Mammary epithelial cell (primary cell): ENCODE measurements around the gene C7orf33.

Source experiments
- EZH2 ChIP-seq: IDR thresholded peaks from 2 replicates; pipeline ENCODE4 v1.6.1; 2012; ENCODE audit warnings: low read length, inconsistent platforms, borderline replicate concordance
- TF ChIP-seq, protein P1 (sequence below), 2 donors: IDR thresholded peaks in 1 of 2; conservative IDR thresholded peaks in 1 of 2; 2 replicates each; pipeline ENCODE4 v1.5.1; 2011 to 2012; ENCODE audit warnings: inconsistent platforms in 2 of 2, low read length in 2 of 2, mild to moderate bottlenecking in 2 of 2, control low read depth in 1 of 2, low read depth in 1 of 2; ENCODE audit not compliant: insufficient read depth in 1 of 2; ENCODE audit errors: extremely low read depth in 1 of 2

DNA sequence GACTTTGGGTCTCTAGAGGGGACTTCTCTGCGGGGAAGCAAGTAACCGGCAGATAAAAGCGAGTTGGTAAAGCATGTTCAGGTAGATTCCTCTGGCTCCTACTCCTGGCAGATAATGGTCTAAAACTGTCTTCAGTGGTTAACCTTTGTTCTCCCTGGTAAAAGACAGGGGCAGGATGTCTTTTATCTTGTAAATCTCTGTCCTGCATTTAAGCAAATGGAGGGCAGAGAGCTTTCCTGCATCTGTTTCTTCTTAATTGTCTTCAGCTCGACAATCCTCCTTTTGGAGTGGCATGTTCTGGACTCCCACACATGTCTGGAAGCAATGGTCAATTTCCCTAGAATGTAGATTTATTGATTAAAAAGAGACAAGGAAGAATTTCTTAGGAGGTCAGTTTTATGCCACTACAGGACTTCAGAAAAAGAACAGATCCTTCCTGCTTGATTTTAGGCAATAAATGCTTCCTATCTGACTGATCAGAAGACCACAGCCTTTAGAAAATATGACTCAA is 16.6 kb downstream of the C7orf33 start:
- TF ChIP-seq, protein P1, sequence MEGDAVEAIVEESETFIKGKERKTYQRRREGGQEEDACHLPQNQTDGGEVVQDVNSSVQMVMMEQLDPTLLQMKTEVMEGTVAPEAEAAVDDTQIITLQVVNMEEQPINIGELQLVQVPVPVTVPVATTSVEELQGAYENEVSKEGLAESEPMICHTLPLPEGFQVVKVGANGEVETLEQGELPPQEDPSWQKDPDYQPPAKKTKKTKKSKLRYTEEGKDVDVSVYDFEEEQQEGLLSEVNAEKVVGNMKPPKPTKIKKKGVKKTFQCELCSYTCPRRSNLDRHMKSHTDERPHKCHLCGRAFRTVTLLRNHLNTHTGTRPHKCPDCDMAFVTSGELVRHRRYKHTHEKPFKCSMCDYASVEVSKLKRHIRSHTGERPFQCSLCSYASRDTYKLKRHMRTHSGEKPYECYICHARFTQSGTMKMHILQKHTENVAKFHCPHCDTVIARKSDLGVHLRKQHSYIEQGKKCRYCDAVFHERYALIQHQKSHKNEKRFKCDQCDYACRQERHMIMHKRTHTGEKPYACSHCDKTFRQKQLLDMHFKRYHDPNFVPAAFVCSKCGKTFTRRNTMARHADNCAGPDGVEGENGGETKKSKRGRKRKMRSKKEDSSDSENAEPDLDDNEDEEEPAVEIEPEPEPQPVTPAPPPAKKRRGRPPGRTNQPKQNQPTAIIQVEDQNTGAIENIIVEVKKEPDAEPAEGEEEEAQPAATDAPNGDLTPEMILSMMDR (conservative IDR thresholded peaks at IDR 0.05 in 1 of 2, IDR thresholded peaks at IDR 0.05 in 1 of 2; ENCODE audit: extremely low read depth in 1 of 2, insufficient read depth in 1 of 2, low read depth in 1 of 2, low read length in 2 of 2): no peak
- TF ChIP-seq EZH2: no peak
